Suprapubic skin (tissue), 3 donors: Measurements from ENCODE around the gene OR51B6.

Experiments used
- POLR2AphosphoS5 ChIP-seq, 3 donors: sonication (generic); formaldehyde crosslinking; IDR thresholded peaks; one replicate each; pipeline ENCODE4 v1.6.1; 2017; ENCODE audit warnings: antibody characterized with exemption in 3 of 3
- TF ChIP-seq, protein P1 (sequence below), 2 donors: fragments of 200-600 bp in 1 of 2; fragments of 450-650 bp in 1 of 2; sonication (generic) in 1 of 2; IDR thresholded peaks; one replicate each; pipeline ENCODE4 v1.5.1; 2016 to 2019; ENCODE audit warnings: antibody characterized with exemption in 2 of 2, mild to moderate bottlenecking in 1 of 2, moderate library complexity in 1 of 2

DNA sequence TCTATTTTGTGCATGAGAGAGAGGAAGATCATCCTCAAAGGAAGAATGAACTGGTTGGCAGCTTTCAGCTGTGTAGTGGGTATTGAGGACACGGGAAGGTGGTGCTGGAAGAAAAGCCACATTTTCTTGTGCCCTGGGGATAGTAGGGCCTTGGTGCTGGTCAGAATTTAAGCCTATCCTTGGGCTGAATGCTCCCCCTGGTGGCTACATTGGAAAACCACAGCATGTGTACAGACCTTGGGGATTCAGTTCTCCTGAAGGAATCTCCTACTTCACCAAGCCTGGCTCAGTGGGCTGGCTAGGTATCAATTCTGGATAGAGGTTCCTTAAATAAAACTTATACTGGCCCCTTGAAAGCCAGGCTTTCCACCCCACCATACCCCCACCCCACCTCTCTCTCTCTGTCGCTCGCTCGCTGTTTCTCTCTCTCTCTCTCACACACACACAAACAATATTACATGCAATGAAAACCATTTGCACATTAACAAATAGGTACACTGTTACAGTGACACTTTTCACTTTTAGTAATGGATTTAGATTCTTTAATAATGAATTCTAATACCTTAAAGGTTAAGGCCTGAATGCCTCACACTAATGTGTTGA lies 29.5 kb downstream of the OR51B6 start:
- TF ChIP-seq, protein P1, sequence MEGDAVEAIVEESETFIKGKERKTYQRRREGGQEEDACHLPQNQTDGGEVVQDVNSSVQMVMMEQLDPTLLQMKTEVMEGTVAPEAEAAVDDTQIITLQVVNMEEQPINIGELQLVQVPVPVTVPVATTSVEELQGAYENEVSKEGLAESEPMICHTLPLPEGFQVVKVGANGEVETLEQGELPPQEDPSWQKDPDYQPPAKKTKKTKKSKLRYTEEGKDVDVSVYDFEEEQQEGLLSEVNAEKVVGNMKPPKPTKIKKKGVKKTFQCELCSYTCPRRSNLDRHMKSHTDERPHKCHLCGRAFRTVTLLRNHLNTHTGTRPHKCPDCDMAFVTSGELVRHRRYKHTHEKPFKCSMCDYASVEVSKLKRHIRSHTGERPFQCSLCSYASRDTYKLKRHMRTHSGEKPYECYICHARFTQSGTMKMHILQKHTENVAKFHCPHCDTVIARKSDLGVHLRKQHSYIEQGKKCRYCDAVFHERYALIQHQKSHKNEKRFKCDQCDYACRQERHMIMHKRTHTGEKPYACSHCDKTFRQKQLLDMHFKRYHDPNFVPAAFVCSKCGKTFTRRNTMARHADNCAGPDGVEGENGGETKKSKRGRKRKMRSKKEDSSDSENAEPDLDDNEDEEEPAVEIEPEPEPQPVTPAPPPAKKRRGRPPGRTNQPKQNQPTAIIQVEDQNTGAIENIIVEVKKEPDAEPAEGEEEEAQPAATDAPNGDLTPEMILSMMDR (IDR thresholded peaks at IDR 0.05), result peak in 1 of 2 donors; percentile 34
- TF ChIP-seq POLR2AphosphoS5 (IDR thresholded peaks at IDR 0.05), result no peak
